Breast epithelium (tissue), 3 donors: Measurements from ENCODE around the gene TOR4A.

Experiments used
- POLR2A ChIP-seq: fragments of 450-650 bp; IDR thresholded peaks from one replicate; pipeline ENCODE4 v1.6.1; 2016; ENCODE audit warnings: antibody characterized with exemption, mild to moderate bottlenecking, moderate library complexity
- POLR2AphosphoS5 ChIP-seq, 3 donors: sonication (generic); formaldehyde crosslinking; IDR thresholded peaks; one replicate each; pipeline ENCODE4 v1.6.1; 2017; ENCODE audit warnings: antibody characterized with exemption in 3 of 3
- TF ChIP-seq, protein P1 (sequence below), 3 donors: fragments of 450-650 bp; IDR thresholded peaks; one replicate each; pipeline ENCODE4 v1.5.1; 2016 to 2017; ENCODE audit warnings: antibody characterized with exemption in 3 of 3, mild to moderate bottlenecking in 3 of 3, moderate library complexity in 3 of 3

DNA sequence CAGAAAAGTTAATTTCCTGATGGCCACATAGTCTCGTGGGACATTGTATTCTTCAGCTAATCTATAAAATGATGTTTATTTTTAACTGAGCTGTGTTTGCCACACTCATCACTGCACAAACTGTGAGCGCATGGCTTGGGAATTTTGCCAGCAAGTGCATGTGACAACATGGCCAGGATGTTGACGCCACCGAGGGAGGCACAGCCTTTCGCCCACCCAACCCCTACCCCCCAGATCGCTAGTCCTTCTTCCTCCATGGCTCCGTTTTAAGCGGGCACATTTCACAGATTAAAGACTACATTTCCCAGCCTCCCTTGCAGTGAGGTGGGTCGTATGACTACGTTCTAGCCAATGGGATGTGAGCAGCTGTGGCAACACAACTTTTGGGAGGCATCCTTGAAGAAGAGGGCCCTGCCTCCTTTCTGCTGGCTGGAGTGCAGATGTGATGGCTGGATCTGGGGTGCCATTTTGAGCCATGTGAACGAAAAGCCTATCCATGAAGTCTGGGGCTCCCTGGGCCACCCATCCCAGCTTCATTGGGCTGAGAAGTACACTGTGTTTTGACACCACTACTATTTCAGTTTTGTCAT lies 16.7 kb downstream of the TOR4A start:
- TF ChIP-seq, protein P1, sequence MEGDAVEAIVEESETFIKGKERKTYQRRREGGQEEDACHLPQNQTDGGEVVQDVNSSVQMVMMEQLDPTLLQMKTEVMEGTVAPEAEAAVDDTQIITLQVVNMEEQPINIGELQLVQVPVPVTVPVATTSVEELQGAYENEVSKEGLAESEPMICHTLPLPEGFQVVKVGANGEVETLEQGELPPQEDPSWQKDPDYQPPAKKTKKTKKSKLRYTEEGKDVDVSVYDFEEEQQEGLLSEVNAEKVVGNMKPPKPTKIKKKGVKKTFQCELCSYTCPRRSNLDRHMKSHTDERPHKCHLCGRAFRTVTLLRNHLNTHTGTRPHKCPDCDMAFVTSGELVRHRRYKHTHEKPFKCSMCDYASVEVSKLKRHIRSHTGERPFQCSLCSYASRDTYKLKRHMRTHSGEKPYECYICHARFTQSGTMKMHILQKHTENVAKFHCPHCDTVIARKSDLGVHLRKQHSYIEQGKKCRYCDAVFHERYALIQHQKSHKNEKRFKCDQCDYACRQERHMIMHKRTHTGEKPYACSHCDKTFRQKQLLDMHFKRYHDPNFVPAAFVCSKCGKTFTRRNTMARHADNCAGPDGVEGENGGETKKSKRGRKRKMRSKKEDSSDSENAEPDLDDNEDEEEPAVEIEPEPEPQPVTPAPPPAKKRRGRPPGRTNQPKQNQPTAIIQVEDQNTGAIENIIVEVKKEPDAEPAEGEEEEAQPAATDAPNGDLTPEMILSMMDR (IDR thresholded peaks at IDR 0.05) = no peak
- TF ChIP-seq POLR2A (no peak), POLR2AphosphoS5 (IDR thresholded peaks at IDR 0.05) (no peak)
